Upper lobe of left lung (tissue), 6 donors: Measurements from ENCODE around the gene RBMS1. TPM values are rescaled to one million over a fixed set of nuclear protein-coding genes. Genes with fewer than 3 reads are reported as not detected.

Experiments used
- ATAC-seq, 2 donors: fragments of 200-7000 bp; cut with Tn5 transposase; one replicate each; pipeline ENCODE4 v1.9.1; 2022; ENCODE audit warnings: mild to moderate bottlenecking in 2 of 2, moderate library complexity in 2 of 2; ENCODE audit not compliant: low FRiP score in 2 of 2
- DNase-seq, 2 donors: peaks; one replicate each; pipeline ENCODE4 v3.0.0-alpha.2; 2019 to 2020
- H3K27ac ChIP-seq, 4 donors: fragments of 200-600 bp; sonication (generic); one replicate each; pipeline ENCODE4 v1.5.1; 2016 to 2019
- H3K27me3 ChIP-seq, 4 donors: fragments of 200-600 bp; sonication (generic); one replicate each; pipeline ENCODE4 v1.5.1; 2017 to 2019
- H3K36me3 ChIP-seq, 4 donors: fragments of 200-600 bp; sonication (generic); one replicate each; pipeline ENCODE4 v1.5.1; 2016 to 2019
- H3K4me1 ChIP-seq, 4 donors: fragments of 200-600 bp; sonication (generic); one replicate each; pipeline ENCODE4 v1.5.1; 2018 to 2019
- H3K4me3 ChIP-seq, 4 donors: fragments of 200-600 bp; sonication (generic); one replicate each; pipeline ENCODE4 v1.5.1; 2017 to 2019; ENCODE audit warnings: mild to moderate bottlenecking in 2 of 4, moderate library complexity in 1 of 4
- H3K9me3 ChIP-seq, 4 donors: fragments of 200-600 bp; sonication (generic); one replicate each; pipeline ENCODE4 v1.5.1; 2018 to 2019
- EP300 ChIP-seq, 4 donors: sonication (generic); formaldehyde crosslinking; IDR thresholded peaks; one replicate each; pipeline ENCODE4 v1.5.1; 2017; ENCODE audit warnings: antibody characterized with exemption in 4 of 4, control low read depth in 2 of 4
- POLR2A ChIP-seq, 4 donors: fragments of 450-650 bp; IDR thresholded peaks; one replicate each; pipeline ENCODE4 v1.5.1; 2016 to 2017; ENCODE audit warnings: antibody characterized with exemption in 4 of 4, mild to moderate bottlenecking in 2 of 4
- POLR2AphosphoS5 ChIP-seq, 2 donors: sonication (generic); formaldehyde crosslinking; IDR thresholded peaks; one replicate each; pipeline ENCODE4 v1.5.1; 2017; ENCODE audit warnings: antibody characterized with exemption in 2 of 2
- WGBS, 2 donors: methylation state at CpG; one replicate each; pipeline ENCODE4 v1.1.5; 2017 to 2018; 5-methylcytosine and 5-hydroxymethylcytosine counted together
- total RNA-seq, 6 donors: library from RNA; depleted of rRNA in 4 of 6; stranded (reverse); fragments of >200 nt in 4 of 6; gene quantifications; one replicate each; pipeline versions ENCODE4 v1.1.0 to v1.2.1, GENCODE V29; 2016 to 2021
- TF ChIP-seq, protein P1 (sequence below), 6 experiments: fragments of 450-650 bp in 4 of 6; fragments of 200-600 bp in 2 of 6; sonication (generic) in 2 of 6; IDR thresholded peaks; one replicate each; pipeline ENCODE4 v1.5.1; 2016 to 2019; ENCODE audit warnings: antibody characterized with exemption in 6 of 6
- donor health status: DM: no; HTN: no; CAD: no; lungs with moderate emphysema.
- donor health status: DM: no; HTN: yes; CAD: no; lungs with severe emphysema.

RBMS1 gene
- total RNA-seq, 6 donors from 2014 or later = 81.3 to 125 (median 95.4) TPM

GRCh38 chr2:160257743-160258491 is 235.7 kb downstream of the RBMS1 start:
- ATAC-seq (no peak), DNase-seq (peak in 1 of 2 donors; percentile 29)
- Histone ChIP-seq H3K4me3 (no peak overlapping the region), H3K36me3 (no peaks in the 10 kb centered on the region), H3K27ac (no peak overlapping the region), H3K27me3 (no peaks in the 10 kb centered on the region), H3K9me3 (no peaks in the 10 kb centered on the region), H3K4me1 (peaks cover 0 to 4% (median 2%) of the 10 kb centered on the region in 4 donors)
- 92 to 97% methylated on average over 10 to 12 of the region's 12 CpGs for WGBS, 2 donors
- TF ChIP-seq POLR2A (IDR thresholded peaks at IDR 0.05) (no peak), EP300 (IDR thresholded peaks at IDR 0.05) (no peak), POLR2AphosphoS5 (IDR thresholded peaks at IDR 0.05) (no peak)
- TF ChIP-seq, protein P1, sequence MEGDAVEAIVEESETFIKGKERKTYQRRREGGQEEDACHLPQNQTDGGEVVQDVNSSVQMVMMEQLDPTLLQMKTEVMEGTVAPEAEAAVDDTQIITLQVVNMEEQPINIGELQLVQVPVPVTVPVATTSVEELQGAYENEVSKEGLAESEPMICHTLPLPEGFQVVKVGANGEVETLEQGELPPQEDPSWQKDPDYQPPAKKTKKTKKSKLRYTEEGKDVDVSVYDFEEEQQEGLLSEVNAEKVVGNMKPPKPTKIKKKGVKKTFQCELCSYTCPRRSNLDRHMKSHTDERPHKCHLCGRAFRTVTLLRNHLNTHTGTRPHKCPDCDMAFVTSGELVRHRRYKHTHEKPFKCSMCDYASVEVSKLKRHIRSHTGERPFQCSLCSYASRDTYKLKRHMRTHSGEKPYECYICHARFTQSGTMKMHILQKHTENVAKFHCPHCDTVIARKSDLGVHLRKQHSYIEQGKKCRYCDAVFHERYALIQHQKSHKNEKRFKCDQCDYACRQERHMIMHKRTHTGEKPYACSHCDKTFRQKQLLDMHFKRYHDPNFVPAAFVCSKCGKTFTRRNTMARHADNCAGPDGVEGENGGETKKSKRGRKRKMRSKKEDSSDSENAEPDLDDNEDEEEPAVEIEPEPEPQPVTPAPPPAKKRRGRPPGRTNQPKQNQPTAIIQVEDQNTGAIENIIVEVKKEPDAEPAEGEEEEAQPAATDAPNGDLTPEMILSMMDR (IDR thresholded peaks at IDR 0.05) = no peak

DNA sequence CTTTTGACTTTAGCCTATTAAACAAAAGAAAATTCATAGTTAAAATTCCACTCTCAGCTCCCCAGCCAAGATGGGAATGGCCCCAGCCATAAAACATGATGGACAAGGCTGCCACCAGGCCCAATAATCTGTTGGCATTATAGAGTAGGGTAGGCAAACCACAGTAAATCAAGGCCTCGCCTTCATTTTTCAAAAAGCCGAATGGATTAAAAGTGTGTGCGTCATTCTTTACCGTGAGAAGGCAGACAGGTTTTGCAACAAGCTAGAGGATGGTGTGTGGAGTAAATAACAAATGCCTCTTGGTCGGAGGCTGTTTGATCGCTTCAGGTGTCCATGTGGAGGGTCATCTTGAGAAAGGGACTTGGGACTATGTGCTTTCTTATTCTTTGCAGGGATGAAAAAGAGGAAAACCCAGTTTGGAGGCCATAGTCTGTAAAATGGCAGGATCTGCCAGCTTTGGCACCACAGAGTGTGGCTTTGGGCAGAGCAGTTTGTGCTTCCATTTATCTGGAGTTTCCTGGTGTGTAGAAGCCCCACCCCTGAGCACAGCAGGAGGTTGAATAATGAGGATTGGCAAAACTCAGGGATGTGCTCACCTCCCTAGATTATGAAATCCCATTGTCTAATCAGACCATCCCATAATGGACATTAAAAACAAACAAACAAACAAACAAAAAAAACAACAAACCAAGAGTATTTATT is 236.4 kb downstream of the RBMS1 start:
- Histone ChIP-seq H3K36me3 (no peaks in the 10 kb centered on the region), H3K9me3 (no peaks in the 10 kb centered on the region), H3K27ac (no peak overlapping the region), H3K27me3 (no peaks in the 10 kb centered on the region), H3K4me3 (no peak overlapping the region), H3K4me1 (peaks cover 6 to 11% (median 8%) of the 10 kb centered on the region in 4 donors)
- ATAC-seq (no peak), DNase-seq (no peak)
- 95 to 96% methylated on average over 6 of the region's 6 CpGs for WGBS, 2 donors
- TF ChIP-seq POLR2A (IDR thresholded peaks at IDR 0.05) = no peak
- no peak for TF ChIP-seq EP300 (IDR thresholded peaks at IDR 0.05)
- TF ChIP-seq, protein P1 (IDR thresholded peaks at IDR 0.05) = no peak
- TF ChIP-seq POLR2AphosphoS5 (IDR thresholded peaks at IDR 0.05) = no peak

- Histone ChIP-seq H3K27ac (no peak overlapping the region), H3K4me3 (no peak overlapping the region), H3K9me3 (no peaks in the 10 kb centered on the region), H3K27me3 (no peaks in the 10 kb centered on the region), H3K36me3 (no peaks in the 10 kb centered on the region), H3K4me1 (peaks cover 6 to 18% (median 14%) of the 10 kb centered on the region in 4 donors)
- ATAC-seq (no peak), DNase-seq (no peak)
- WGBS, 2 donors = 73 to 93% methylated on average over 1 of the region's 1 CpG
- TF ChIP-seq POLR2AphosphoS5 (IDR thresholded peaks at IDR 0.05) (no peak), POLR2A (IDR thresholded peaks at IDR 0.05) (no peak), EP300 (IDR thresholded peaks at IDR 0.05) (no peak)
- TF ChIP-seq, protein P1 (IDR thresholded peaks at IDR 0.05) = no peak
Measured at GRCh38 chr2:160256507-160256906, 237.1 kb downstream of the RBMS1 start.

DNA sequence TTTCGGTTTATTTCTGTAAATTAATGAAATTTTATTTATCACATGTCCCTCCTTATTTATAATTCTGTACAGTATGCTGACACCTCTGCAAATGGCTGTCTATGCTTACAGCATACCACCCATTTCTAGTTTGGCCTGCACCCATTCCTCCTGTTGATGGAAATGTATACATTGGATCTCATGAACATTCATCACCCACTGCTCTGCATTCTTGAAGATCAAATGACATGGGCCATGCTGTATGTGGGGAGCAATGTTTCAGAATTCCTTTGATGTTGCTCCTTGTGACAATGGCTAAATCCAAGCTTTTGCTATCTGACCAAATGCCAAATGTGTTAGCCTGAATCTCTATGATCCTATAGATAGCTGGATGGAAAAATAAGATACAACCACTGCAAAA is 238.2 kb downstream of the RBMS1 start:
- no peaks in the 10 kb centered on the region for H3K27me3 ChIP-seq

DNA sequence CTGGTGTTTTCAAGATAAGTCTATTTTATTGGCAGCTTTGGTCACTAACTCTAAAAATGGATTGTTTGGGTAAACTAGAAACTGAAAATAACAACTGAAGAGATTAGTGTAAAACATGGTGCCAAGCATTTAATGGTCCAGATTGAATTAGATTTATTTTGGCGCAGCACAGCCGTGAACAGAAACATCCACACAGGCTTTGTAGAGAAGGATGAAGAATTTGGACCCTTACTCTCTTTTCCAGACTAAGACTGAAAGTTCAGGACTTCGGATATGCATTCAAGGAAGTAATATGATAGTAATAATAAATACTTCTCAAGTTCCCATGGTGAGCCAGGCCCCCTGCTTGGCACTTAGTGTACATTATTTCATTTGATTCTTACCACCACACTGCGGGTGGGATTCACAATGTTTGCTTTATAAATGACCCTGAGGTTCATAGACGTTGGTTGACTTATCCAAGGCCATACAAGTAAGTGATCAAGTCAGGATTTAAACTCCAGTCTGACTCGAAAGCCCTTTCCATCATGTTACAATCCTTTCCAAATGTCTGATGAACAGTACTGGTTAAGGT is 239.3 kb downstream of the RBMS1 start:
- Histone ChIP-seq H3K36me3 (no peaks in the 10 kb centered on the region), H3K27me3 (no peaks in the 10 kb centered on the region), H3K4me3 (no peak overlapping the region), H3K4me1 (peaks cover 6 to 20% (median 16%) of the 10 kb centered on the region in 4 donors), H3K9me3 (no peaks in the 10 kb centered on the region), H3K27ac (no peak overlapping the region)
- DNase-seq (no peak), ATAC-seq (no peak)
- WGBS, 2 donors = 90 to 97% methylated on average over 6 of the region's 6 CpGs
- no peak for TF ChIP-seq POLR2A (IDR thresholded peaks at IDR 0.05)
- no peak for TF ChIP-seq EP300 (IDR thresholded peaks at IDR 0.05)
- TF ChIP-seq POLR2AphosphoS5 (IDR thresholded peaks at IDR 0.05) = no peak

More for the DNA sequence above, 238.2 kb downstream of the RBMS1 start:
- Histone ChIP-seq H3K4me1 (peaks cover 6 to 20% (median 16%) of the 10 kb centered on the region in 4 donors), H3K36me3 (no peaks in the 10 kb centered on the region), H3K9me3 (no peaks in the 10 kb centered on the region), H3K27ac (no peak overlapping the region), H3K4me3 (no peak overlapping the region)
- ATAC-seq = no peak
- TF ChIP-seq POLR2A (IDR thresholded peaks at IDR 0.05) = no peak
- DNase-seq = no peak
- 95 to 97% methylated on average over 1 of the region's 1 CpG for WGBS, 2 donors
